SJCRH30 (cell line): ENCODE data around the gene RTBDN. TPM values are rescaled to one million over a fixed set of nuclear protein-coding genes. Genes with fewer than 3 reads are reported as not detected.
"Not testable (repeated sequence)": the region's sequence is repeated elsewhere in the genome, so short reads cannot be mapped to it uniquely, and the experiment has no call there.

Experiments used
- DNase-seq, 2 experiments: peaks; one replicate each; pipeline ENCODE4 v3.0.0-alpha.2; 2015 to 2020
- H3K27ac ChIP-seq: fragments of 250-450 bp; sonication (Bioruptor Pico); 2 replicates; pipeline ENCODE4 v1.5.1; 2020; ENCODE audit warnings: mild to moderate bottlenecking, moderate library complexity
- H3K27me3 ChIP-seq: fragments of 250-450 bp; sonication (Bioruptor Pico); 2 replicates; pipeline ENCODE4 v1.5.1; 2020; ENCODE audit warnings: mild to moderate bottlenecking, moderate library complexity
- H3K36me3 ChIP-seq: fragments of 250-450 bp; sonication (Bioruptor Pico); 2 replicates; pipeline ENCODE4 v1.5.1; 2020; ENCODE audit warnings: mild to moderate bottlenecking, moderate library complexity
- H3K4me1 ChIP-seq: fragments of 250-450 bp; sonication (Bioruptor Pico); 2 replicates; pipeline ENCODE4 v1.5.1; 2020; ENCODE audit warnings: mild to moderate bottlenecking, moderate library complexity
- H3K4me3 ChIP-seq: fragments of 250-450 bp; sonication (Bioruptor Pico); 2 replicates; pipeline ENCODE4 v1.5.1; 2020; ENCODE audit warnings: mild to moderate bottlenecking, moderate library complexity
- H3K9me3 ChIP-seq: fragments of 250-450 bp; sonication (Bioruptor Pico); replicated peaks from 2 replicates; pipeline ENCODE4 v1.5.1; 2020; ENCODE audit warnings: mild to moderate bottlenecking, moderate library complexity
- total RNA-seq: library from RNA; depleted of rRNA; stranded (reverse); fragments of >200 nt; shearing (Covaris generic); gene quantifications from 2 replicates; pipeline ENCODE4 v1.2.3, GENCODE V29; 2014

Gene RTBDN
- total RNA-seq, 1 experiment from 2014 or later = 0.45 TPM

GRCh38 chr19:12840091-12841079, 6.0 kb upstream of the RTBDN start:
- H3K9me3 ChIP-seq = no peaks in the 10 kb centered on the region
- H3K27ac ChIP-seq = no peak overlapping the region
- no peaks in the 10 kb centered on the region for H3K4me1 ChIP-seq
- DNase-seq = peak; percentile 73 to 75
- no peaks in the 10 kb centered on the region for H3K36me3 ChIP-seq
- H3K4me3 ChIP-seq = no peak overlapping the region
- peaks cover 18% of the 10 kb centered on the region for H3K27me3 ChIP-seq

- Histone ChIP-seq H3K4me3 (no peak overlapping the region), H3K27me3 (peaks cover 30% of the 10 kb centered on the region), H3K27ac (no peak overlapping the region), H3K9me3 (no peaks in the 10 kb centered on the region), H3K4me1 (no peaks in the 10 kb centered on the region), H3K36me3 (no peaks in the 10 kb centered on the region)
- no peak for DNase-seq
Observed at GRCh38 chr19:12838886-12839756, 4.7 kb upstream of the RTBDN start.

DNA sequence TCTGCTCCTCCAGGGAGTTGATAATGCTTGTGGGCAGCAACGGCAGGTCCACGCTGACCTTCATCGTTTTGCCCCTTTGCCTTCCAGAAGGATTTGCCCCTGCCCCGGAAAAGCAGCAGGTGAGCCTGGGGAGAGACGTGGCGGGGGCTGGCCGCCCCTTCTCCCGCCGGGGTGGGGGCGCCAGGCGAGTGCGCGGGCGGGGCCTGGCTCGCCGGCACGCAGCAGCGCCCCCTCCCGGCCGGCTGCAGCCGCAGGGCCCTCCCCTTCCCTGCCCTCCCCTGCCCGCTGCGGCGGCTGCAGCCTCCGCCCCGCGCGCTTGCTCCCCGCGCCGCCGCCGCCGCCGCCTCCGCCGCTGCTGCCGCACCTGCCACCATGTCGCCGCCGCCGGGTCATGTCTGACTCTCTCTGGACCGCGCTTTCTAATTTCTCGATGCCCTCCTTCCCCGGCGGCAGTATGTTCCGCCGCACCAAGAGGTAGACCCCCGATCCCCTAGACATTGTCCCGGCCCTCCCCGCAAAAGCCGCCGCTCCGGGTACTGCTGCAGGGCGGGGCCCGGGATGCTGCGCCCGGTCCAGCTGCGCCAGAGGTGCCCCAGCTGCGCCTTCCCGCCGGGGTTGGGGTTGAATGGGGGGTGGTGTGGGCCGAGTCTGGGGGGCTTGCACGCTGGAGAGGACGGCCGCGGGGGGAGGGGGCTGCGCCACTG, 4.0 kb upstream of the RTBDN start, which contains the start of gene MAST1:
TSS of gene MAST1 (plus strand) at position 334 of the 704 bp plus-strand sequence. CDS start at position 392, 58 bp downstream.
- Histone ChIP-seq H3K27me3 (peaks cover 30% of the 10 kb centered on the region), H3K4me3 (peak within 1 kb of the TSS; percentile 43), H3K27ac (no peak within 1 kb of the TSS), H3K36me3 (no peaks in the 10 kb centered on the region), H3K9me3 (no peaks in the 10 kb centered on the region), H3K4me1 (no peaks in the 10 kb centered on the region)
- DNase-seq = peak; percentile 54 to 74

- H3K27ac ChIP-seq = no peak overlapping the region
- peaks cover 30% of the 10 kb centered on the region for H3K27me3 ChIP-seq
- H3K9me3 ChIP-seq = no peaks in the 10 kb centered on the region
- no peaks in the 10 kb centered on the region for H3K36me3 ChIP-seq
- H3K4me1 ChIP-seq = no peaks in the 10 kb centered on the region
- no peak overlapping the region for H3K4me3 ChIP-seq
- DNase-seq = no peak
Observed at GRCh38 chr19:12837225-12837624, 2.8 kb upstream of the RTBDN start.

- DNase-seq = no peak
- no peaks in the 10 kb centered on the region for H3K36me3 ChIP-seq
- no peak overlapping the region for H3K27ac ChIP-seq
- H3K9me3 ChIP-seq = no peaks in the 10 kb centered on the region
- no peak overlapping the region for H3K4me3 ChIP-seq
- no peaks in the 10 kb centered on the region for H3K4me1 ChIP-seq
- H3K27me3 ChIP-seq = peaks cover 30% of the 10 kb centered on the region
Observed at GRCh38 chr19:12836529-12836863, 2.1 kb upstream of the RTBDN start.

GRCh38 chr19:12834976-12835757, 788 bp upstream of the RTBDN start:
- H3K27me3 ChIP-seq = peaks cover 30% of the 10 kb centered on the region
- no peaks in the 10 kb centered on the region for H3K36me3 ChIP-seq
- peak; percentile 50 to 64 for DNase-seq
- H3K4me3 ChIP-seq = no peak overlapping the region
- no peaks in the 10 kb centered on the region for H3K4me1 ChIP-seq
- no peak overlapping the region for H3K27ac ChIP-seq
- no peaks in the 10 kb centered on the region for H3K9me3 ChIP-seq

DNA sequence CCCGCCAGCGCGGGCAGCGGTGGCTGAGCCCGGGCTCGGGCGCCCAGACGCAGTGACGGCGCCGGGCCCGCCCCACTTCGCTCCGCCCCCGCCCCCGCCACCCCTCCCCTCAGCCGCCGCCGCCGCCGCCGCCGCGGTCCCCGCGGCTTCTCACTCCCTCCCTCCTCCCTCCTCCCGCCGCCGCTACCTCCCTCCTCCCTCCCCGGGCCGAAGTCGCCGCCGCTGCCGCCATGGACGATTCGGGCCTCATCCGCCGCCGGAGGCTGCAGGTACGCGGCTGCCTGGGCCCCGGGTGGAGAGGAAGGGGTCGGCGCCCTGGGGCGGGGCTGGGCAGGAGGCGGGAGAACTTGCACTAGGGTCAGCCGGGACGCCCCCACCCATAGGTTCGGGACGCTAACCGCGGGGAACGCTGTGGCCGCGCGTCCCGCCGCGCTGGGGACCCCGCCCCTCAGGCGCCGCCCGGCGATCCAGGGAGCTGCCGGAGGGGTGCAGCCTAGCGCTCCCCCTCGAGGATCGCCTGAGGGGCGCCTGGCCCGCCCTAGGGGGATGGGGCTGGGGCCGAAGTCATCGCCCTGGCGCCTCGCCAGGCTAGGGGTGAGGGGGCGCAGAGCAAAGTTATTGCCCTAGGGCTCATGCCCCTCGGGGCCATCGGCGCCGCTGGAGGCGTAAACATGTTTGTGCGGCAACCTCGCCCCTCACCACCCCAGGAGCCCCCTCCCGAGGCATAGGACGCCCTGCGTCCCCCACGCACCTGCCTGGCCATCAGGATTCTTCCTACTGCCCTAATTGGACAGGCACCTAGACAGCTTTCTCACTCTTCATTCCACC, 427 bp downstream of the RTBDN start:
- Histone ChIP-seq H3K4me1 (no peaks in the 10 kb centered on the region), H3K9me3 (no peaks in the 10 kb centered on the region), H3K4me3 (peak overlapping the region; percentile 71), H3K36me3 (no peaks in the 10 kb centered on the region), H3K27me3 (peaks cover 25% of the 10 kb centered on the region), H3K27ac (no peak overlapping the region)
- peak; percentile 66 to 75 for DNase-seq

DNA sequence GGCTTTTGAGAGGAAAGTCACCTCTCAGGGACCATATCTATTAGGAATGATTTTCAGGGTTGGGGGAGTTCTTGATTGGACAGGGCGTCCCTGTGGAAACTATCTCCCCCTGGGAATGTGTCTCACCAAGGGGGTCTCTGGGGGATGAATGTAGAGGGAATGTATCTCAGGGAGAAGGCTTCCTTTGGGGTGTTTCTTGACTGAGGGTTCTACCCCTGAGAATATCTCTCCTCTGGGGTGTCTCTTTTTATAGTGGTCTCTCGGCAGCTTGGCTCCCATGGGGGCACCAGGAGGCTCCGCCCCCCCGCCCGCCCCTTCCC, 1.0 kb downstream of the RTBDN start:
- H3K4me1 ChIP-seq = no peaks in the 10 kb centered on the region
- no peaks in the 10 kb centered on the region for H3K36me3 ChIP-seq
- peak overlapping the region; percentile 31 for H3K4me3 ChIP-seq
- H3K9me3 ChIP-seq = no peaks in the 10 kb centered on the region
- H3K27ac ChIP-seq = no peak overlapping the region
- peaks cover 25% of the 10 kb centered on the region for H3K27me3 ChIP-seq
- no peak for DNase-seq

GRCh38 chr19:12828494-12828893, 5.9 kb downstream of the RTBDN start:
- Histone ChIP-seq H3K36me3 (no peaks in the 10 kb centered on the region), H3K27me3 (no peaks in the 10 kb centered on the region), H3K27ac (no peak overlapping the region), H3K4me3 (peak overlapping the region; percentile 20; the same call in 1 of the 2 replicates), H3K4me1 (no peaks in the 10 kb centered on the region), H3K9me3 (no peaks in the 10 kb centered on the region)
- DNase-seq = peak; percentile 77 to 78

DNA sequence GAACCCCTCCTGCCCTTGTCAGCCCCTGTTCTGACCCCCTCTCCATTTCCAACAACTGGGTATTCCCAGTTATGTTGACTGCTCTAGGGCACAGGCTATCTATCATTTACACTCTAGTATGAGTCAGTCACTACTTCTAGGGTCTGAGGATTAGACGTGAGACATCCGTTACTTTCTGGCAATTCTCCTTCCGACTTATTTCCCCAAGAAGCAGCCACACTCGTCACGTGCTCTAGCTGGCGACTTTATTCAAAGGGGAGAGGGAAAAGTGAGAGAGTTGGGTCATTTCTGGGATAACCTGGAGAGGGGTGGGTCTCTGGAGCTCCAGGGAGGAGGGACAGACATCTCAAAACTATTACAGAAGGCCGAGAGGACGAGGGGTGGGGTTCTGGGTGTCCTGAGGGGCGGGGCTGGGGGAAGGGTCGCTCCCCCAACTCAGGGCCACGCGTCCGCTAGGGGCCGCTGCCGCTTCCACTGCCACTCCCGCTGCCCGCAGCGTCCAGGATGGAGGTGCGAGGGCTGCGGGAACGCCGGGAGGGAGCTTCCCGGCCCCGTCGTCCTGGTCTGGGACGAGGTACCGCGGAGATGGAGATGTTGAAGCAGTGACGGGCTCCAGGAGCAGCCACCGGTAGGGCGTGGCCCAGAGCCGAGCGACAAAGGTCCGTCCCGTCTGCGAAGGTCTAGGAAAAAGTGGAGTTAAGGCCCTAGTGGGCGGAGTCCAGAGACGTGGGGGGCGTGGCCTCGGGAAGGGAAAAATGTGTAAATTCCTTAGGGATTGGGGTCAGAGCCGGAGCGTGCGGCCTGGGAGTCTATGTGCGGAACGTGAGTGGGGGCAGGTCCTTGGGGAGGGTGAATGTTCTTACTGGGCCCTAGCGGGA, 8.9 kb downstream of the RTBDN start:
- no peak for DNase-seq
- Histone ChIP-seq H3K4me3 (no peak overlapping the region), H3K4me1 (no peaks in the 10 kb centered on the region), H3K27me3 (no peaks in the 10 kb centered on the region), H3K27ac (no peak overlapping the region), H3K9me3 (no peaks in the 10 kb centered on the region), H3K36me3 (no peaks in the 10 kb centered on the region)

DNA sequence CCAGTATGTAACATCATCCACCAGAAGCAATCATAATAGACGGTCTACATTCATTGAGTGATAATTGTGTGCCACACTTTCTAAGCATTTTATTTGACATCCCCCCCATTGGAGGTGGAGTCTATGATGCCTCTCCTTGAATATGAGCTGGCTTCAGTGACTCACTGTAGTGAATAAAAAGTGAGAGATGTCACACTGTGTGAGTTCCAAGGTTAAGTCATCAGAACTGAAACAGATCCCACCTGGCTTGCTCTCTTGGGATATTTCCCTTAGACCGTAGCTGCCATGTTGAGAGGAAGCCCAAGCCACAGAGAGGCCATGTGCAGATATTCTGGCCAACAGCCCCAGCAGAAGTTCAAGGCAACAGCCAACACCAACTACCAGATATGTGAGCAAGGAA, 12.6 kb downstream of the RTBDN start:
- Histone ChIP-seq H3K9me3 (no peaks in the 10 kb centered on the region), H3K27me3 (no peaks in the 10 kb centered on the region), H3K27ac (no peak overlapping the region), H3K36me3 (no peaks in the 10 kb centered on the region), H3K4me3 (no peak overlapping the region), H3K4me1 (no peaks in the 10 kb centered on the region)
- no peak for DNase-seq

DNA sequence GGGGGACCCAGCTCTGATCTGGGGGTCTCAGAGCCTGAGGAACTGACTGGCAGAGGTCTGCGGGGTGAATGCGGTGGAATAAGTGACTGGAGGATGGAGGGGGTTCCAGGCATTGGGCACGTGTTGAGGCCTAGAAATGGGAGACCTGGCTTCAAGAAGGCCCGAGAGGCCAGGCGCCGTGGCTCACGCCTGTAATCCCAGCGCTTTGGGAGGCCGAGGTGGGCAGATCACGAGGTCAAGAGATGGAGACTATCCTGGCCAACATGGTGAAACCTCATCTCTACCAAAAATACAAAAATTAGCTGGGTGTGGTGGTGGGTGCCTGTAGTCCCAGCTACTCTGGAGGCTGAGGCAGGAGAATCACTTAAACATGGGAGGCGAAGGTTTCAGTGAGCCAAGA, 16.6 kb downstream of the RTBDN start:
- H3K27ac ChIP-seq, H3K4me3 ChIP-seq, H3K9me3 ChIP-seq, DNase-seq, H3K27me3 ChIP-seq, H3K4me1 ChIP-seq: not testable (repeated sequence)
- peaks cover 23% of the 10 kb centered on the region for H3K36me3 ChIP-seq

- not testable (repeated sequence) for H3K9me3 ChIP-seq, H3K27ac ChIP-seq, H3K27me3 ChIP-seq, DNase-seq, H3K4me1 ChIP-seq, H3K4me3 ChIP-seq
- H3K36me3 ChIP-seq = peaks cover 29% of the 10 kb centered on the region
Observed at GRCh38 chr19:12817188-12817587, 17.2 kb downstream of the RTBDN start.
